SK-N-MC (cell line): Measurements from ENCODE around the gene NINJ2.

Source experiments
- EZH2 ChIP-seq: fragments of 200-600 bp; sonication (generic); IDR thresholded peaks from one replicate; pipeline ENCODE4 v1.6.1; 2017; ENCODE audit warnings: antibody characterized with exemption
- POLR2AphosphoS5 ChIP-seq: IDR thresholded peaks from 2 replicates; pipeline ENCODE4 v1.6.1; 2012; ENCODE audit warnings: mild to moderate bottlenecking, low read depth, low read length, borderline replicate concordance

GRCh38 chr12:623172-623864, 39.9 kb downstream of the NINJ2 start:
- TF ChIP-seq EZH2 (no peak), POLR2AphosphoS5 (no peak)
